Cardiac fibroblast (primary cell): ENCODE data around the gene KCNJ14.
A peak's percentile ranks its signal among the peaks of the same experiment; 100 is the strongest.

Source experiments
- DNase-seq, 2 donors: peaks; one replicate each; pipeline versions ENCODE4 v3.0.0 to v3.0.0-alpha.2; 2010; ENCODE audit warnings: low read depth in 2 of 2
- H3K4me3 ChIP-seq, 2 donors: replicated peaks in 1 of 2; 1 replicate in 1 of 2; 2 replicates in 1 of 2; pipeline ENCODE4 v1.5.1; 2011; ENCODE audit warnings: low read depth in 2 of 2, low read length in 2 of 2, mild to moderate bottlenecking in 2 of 2, moderate library complexity in 1 of 2
- TF ChIP-seq, protein P1 (sequence below): IDR thresholded peaks from one replicate; pipeline ENCODE4 v1.5.1; 2011; ENCODE audit warnings: low read depth, mild to moderate bottlenecking, low read length, inconsistent platforms

Gene KCNJ14

GRCh38 chr19:48455171-48455907 is at the start of gene KCNJ14:
Gene KCNJ14, plus strand, starts transcription at chr19:48455574. Its CDS starts 6,151 bp downstream, at chr19:48461725.
- no peak within 1 kb of the TSS for H3K4me3 ChIP-seq
- TF ChIP-seq, protein P1, sequence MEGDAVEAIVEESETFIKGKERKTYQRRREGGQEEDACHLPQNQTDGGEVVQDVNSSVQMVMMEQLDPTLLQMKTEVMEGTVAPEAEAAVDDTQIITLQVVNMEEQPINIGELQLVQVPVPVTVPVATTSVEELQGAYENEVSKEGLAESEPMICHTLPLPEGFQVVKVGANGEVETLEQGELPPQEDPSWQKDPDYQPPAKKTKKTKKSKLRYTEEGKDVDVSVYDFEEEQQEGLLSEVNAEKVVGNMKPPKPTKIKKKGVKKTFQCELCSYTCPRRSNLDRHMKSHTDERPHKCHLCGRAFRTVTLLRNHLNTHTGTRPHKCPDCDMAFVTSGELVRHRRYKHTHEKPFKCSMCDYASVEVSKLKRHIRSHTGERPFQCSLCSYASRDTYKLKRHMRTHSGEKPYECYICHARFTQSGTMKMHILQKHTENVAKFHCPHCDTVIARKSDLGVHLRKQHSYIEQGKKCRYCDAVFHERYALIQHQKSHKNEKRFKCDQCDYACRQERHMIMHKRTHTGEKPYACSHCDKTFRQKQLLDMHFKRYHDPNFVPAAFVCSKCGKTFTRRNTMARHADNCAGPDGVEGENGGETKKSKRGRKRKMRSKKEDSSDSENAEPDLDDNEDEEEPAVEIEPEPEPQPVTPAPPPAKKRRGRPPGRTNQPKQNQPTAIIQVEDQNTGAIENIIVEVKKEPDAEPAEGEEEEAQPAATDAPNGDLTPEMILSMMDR = no peak
- DNase-seq = no peak

DNA sequence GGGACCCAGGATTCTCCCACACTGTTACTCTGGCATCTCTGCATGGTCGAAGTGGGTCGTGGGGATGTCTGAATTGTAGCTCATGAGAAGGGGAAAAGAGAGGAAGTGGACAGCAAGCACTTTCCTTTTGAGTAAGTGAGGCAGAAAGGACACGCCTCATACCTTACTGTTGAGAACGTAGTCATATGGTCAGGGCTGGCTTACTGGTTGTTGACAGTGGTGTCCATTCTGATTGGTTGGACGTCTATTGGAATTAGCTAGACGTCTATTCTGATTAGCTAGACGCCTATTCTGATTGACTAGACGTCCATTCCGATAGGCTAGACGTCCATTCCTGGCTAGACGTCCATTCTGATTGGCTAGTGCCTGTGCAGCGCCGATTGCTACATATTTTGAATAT is 49.5 kb upstream of the KCNJ14 start:
- no peak overlapping the region for H3K4me3 ChIP-seq
- TF ChIP-seq, protein P1 = no peak
- DNase-seq = no peak

- DNase-seq = no peak
- no peak overlapping the region for H3K4me3 ChIP-seq
- TF ChIP-seq, protein P1 = no peak
These were observed 41.3 kb upstream of the KCNJ14 start for GRCh38 chr19:48413879-48414587.

DNA sequence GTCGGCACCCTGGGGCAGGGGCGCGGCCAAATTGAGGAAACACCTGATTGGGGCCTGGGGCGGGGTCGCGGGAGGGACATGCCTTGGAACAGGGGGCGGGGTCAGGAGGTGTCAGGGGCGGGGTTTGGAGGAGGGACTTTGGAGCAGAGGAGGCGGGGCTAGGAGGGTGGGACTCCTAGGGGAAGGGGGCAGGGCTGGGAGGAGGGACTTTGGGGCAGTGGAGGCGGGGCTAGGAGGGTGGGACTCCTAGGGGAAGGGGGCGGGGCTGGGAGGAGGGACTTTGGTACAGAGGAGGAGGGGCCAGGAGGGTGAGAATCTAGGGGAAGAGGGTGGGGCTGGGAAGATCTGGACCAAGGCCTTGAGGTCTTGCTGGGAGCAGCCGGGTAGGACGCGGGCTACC is 40.0 kb upstream of the KCNJ14 start:
- no peak overlapping the region for H3K4me3 ChIP-seq
- peak; percentile 58 to 61 for DNase-seq
- TF ChIP-seq, protein P1 = no peak

- H3K4me3 ChIP-seq = no peak overlapping the region
- DNase-seq = no peak
- TF ChIP-seq, protein P1 = no peak
These were observed 39.6 kb upstream of the KCNJ14 start for GRCh38 chr19:48415806-48416221.

GRCh38 chr19:48417421-48417820 is 38.0 kb upstream of the KCNJ14 start:
- no peak for DNase-seq
- no peak overlapping the region for H3K4me3 ChIP-seq
- TF ChIP-seq, protein P1 = no peak
